Panc1 (cell line): ENCODE measurements around the gene CNTN4. TPM values are rescaled to one million over a fixed set of nuclear protein-coding genes. Genes with fewer than 3 reads are reported as not detected.

Experiments
- ATAC-seq: fragments of 200-7000 bp; cut with Tn5 transposase; 2 replicates; pipeline ENCODE4 v1.9.1; 2020; ENCODE audit warnings: mild to moderate bottlenecking, moderate library complexity
- BruUV-seq: library from RNA; stranded (reverse); fragments of 400-500 nt; replicated peaks from 2 replicates; lab custom pipeline; 2021; lab: Mats Ljungman, UMichigan
- CTCF ChIA-PET: fragments of 300-600 bp; sonication (Branson Sonifier 250); formaldehyde crosslinking; loops from one replicate; lab custom pipeline; 2022; ENCODE audit warnings: antibody characterized with exemption; lab: Charles Lee
- POLR2A ChIA-PET: fragments of 300-600 bp; sonication (Branson Sonifier 250); formaldehyde crosslinking; loops from one replicate; lab custom pipeline; 2022; ENCODE audit warnings: antibody characterized with exemption; lab: Charles Lee
- DNase-seq: peaks from one replicate; pipeline ENCODE4 v3.0.0-alpha.2; 2010; ENCODE audit warnings: low read depth, low spot score
- H3K27ac ChIP-seq: 2 replicates; pipeline ENCODE4 v1.5.1; 2011; ENCODE audit warnings: mild to moderate bottlenecking, low read length, inconsistent platforms
- H3K27me3 ChIP-seq: fragments of 200-500 bp; sonication (Bioruptor generic); 2 replicates; pipeline ENCODE4 v1.6.0; 2014; ENCODE audit warnings: low read length, inconsistent platforms; ENCODE audit not compliant: control insufficient read depth, insufficient read depth
- H3K36me3 ChIP-seq: fragments of 200-500 bp; sonication (Bioruptor generic); 2 replicates; pipeline ENCODE4 v1.5.1; 2014; ENCODE audit warnings: inconsistent platforms, mild to moderate bottlenecking, low read length, moderate library complexity; ENCODE audit not compliant: control insufficient read depth, insufficient read depth
- H3K4me1 ChIP-seq: 2 replicates; pipeline ENCODE4 v1.5.1; 2011; ENCODE audit warnings: inconsistent platforms, mild to moderate bottlenecking, low read length, moderate library complexity; ENCODE audit not compliant: control insufficient read depth, insufficient read depth
- H3K4me3 ChIP-seq, 2 experiments: 2 replicates each; pipeline ENCODE4 v1.5.1; 2011 to 2012; ENCODE audit warnings: low read depth in 2 of 2, low read length in 2 of 2, mild to moderate bottlenecking in 2 of 2, inconsistent platforms in 1 of 2, moderate library complexity in 1 of 2
- H3K9me3 ChIP-seq: fragments of 200-500 bp; sonication (Bioruptor generic); 2 replicates; pipeline ENCODE4 v1.5.1; 2014; ENCODE audit warnings: low read depth, mild to moderate bottlenecking, inconsistent platforms, low read length, moderate library complexity; ENCODE audit not compliant: control insufficient read depth, insufficient read depth
- CTCF ChIP-seq: fragments of 450-650 bp; IDR thresholded peaks from 2 replicates; pipeline ENCODE4 v1.5.1; 2017; ENCODE audit warnings: mild to moderate bottlenecking
- POLR2AphosphoS5 ChIP-seq: IDR thresholded peaks from 2 replicates; pipeline ENCODE4 v1.6.1; 2012; ENCODE audit warnings: mild to moderate bottlenecking, low read depth, low read length, moderate library complexity
- REST ChIP-seq, 2 experiments: IDR thresholded peaks; 2 replicates each; pipeline ENCODE4 v1.6.1; 2011 to 2012; ENCODE audit warnings: low read depth in 2 of 2, control low read depth in 1 of 2, low read length in 1 of 2, mild to moderate bottlenecking in 1 of 2, moderate library complexity in 1 of 2; ENCODE audit not compliant: insufficient read depth in 1 of 2
- SIN3A ChIP-seq: IDR thresholded peaks from 2 replicates; pipeline ENCODE4 v1.6.1; 2012; ENCODE audit warnings: low read depth, mild to moderate bottlenecking, low read length, moderate library complexity, borderline replicate concordance; ENCODE audit not compliant: insufficient read depth
- TCF7L2 ChIP-seq: IDR thresholded peaks from 2 replicates; pipeline ENCODE4 v1.6.1; 2011; ENCODE audit warnings: mild to moderate bottlenecking, low read depth, low read length, inconsistent platforms
- in situ Hi-C: cut with HindIII; loops from 2 replicates; pipeline ENCODE4 v1.10.0; 2016; ENCODE audit warnings: low sequenced_read_pairs, low pct_unique_long_range_greater_than_20kb
- intact Hi-C: fragments of 100-400 bp; cut with micrococcal nuclease; formaldehyde crosslinking; loops from one replicate; pipeline ENCODE4 v1.10.0; 2022; ENCODE audit not compliant: unreplicated experiment
- total RNA-seq: library from RNA; stranded (reverse); gene quantifications from one replicate; pipeline ENCODE4 v1.2.1, GENCODE V29; 2021; ENCODE audit not compliant: unreplicated experiment

Gene CNTN4
- total RNA-seq, 1 experiment from 2014 or later: not detected

DNA sequence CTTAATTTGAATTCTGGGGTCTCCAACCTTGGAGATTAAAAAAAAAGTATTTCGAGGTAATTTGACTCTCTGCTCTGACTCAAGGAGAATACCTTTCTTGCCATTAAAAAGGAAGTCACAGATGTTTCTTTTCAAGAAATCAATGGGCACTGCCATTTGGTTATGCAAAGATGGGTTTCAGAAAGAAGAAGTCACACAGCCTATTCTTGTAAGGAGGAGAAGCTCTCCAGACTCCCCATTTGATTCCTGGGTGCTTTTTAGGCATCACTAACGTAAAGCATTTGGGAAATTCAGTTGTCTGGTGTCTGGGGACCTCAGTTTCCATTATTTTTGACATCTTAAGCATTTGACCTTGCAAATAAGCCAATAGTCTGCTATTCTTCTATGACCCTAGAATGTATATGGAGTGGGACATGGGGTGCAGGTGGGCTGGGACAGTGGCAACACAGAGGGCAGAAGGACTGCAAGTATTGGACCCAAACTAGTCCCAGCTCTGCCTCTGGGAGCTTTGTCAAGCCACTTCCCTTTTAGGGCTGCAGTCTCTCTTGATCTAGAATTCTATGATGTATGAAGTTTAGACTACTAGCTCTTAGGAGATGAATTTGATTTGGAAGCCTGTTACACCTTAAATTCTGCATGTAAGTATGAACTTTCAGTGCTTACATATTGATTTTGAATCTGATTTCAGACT is 983.7 kb downstream of the CNTN4 start:
- Histone ChIP-seq H3K27me3 (no peaks in the 10 kb centered on the region), H3K36me3 (no peaks in the 10 kb centered on the region), H3K4me3 (no peak overlapping the region), H3K9me3 (no peaks in the 10 kb centered on the region), H3K4me1 (no peaks in the 10 kb centered on the region), H3K27ac (no peak overlapping the region)
- ATAC-seq (no peak), DNase-seq (no peak)
- no peak for TF ChIP-seq POLR2AphosphoS5
- no peak for TF ChIP-seq SIN3A
- no peak for TF ChIP-seq REST (IDR thresholded peaks at IDR 0.05; ENCODE audit: insufficient read depth in 1 of 2, low read depth in 2 of 2, low read length in 1 of 2)
- no peak for TF ChIP-seq CTCF
- no peak for TF ChIP-seq TCF7L2
- in situ Hi-C loops: no loop called here
- ChIA-PET CTCF (no interaction called here), POLR2A (interaction anchor here (0.6 kb wide), 1 partner anchor 67 kb away, joined by 20 read pairs; no protein-coding TSS in a partner anchor)
- no TSS peak for BruUV-seq
- intact Hi-C loops: no loop called here

GRCh38 chr3:3084890-3085289 is 986.2 kb downstream of the CNTN4 start:
- ChIA-PET POLR2A (no interaction called here), CTCF (no interaction called here)
- Histone ChIP-seq H3K27me3 (no peaks in the 10 kb centered on the region), H3K4me1 (no peaks in the 10 kb centered on the region), H3K36me3 (no peaks in the 10 kb centered on the region), H3K4me3 (no peak overlapping the region), H3K9me3 (no peaks in the 10 kb centered on the region), H3K27ac (no peak overlapping the region)
- intact Hi-C loops (no loop called here), in situ Hi-C loops (no loop called here)
- no peak for ATAC-seq
- BruUV-seq: no TSS peak
- TF ChIP-seq REST (IDR thresholded peaks at IDR 0.05; ENCODE audit: insufficient read depth in 1 of 2, low read depth in 2 of 2, low read length in 1 of 2) (no peak), CTCF (no peak), TCF7L2 (no peak), POLR2AphosphoS5 (no peak), SIN3A (no peak)
- no peak for DNase-seq
